HG02943 (cell line): ENCODE data around the gene PDZD4.

Source experiments
- ATAC-seq: cut with Tn5 transposase; IDR thresholded peaks from one replicate; pipeline ENCODE4 v1.9.1; 2021; ENCODE audit warnings: mild to moderate bottlenecking, low read depth, moderate library complexity; ENCODE audit not compliant: unreplicated experiment

Gene PDZD4

GRCh38 chrX:153763989-153764755 is 66.2 kb downstream of the PDZD4 start, which contains the start of gene PLXNB3:
PLXNB3 (plus strand) TSS chrX:153764249; CDS start chrX:153765536, 1,287 bp downstream.
- no peak for ATAC-seq

- ATAC-seq, result no peak
Measured at GRCh38 chrX:153763298-153763932, 66.9 kb downstream of the PDZD4 start.

GRCh38 chrX:153762626-153763173 is 67.6 kb downstream of the PDZD4 start:
- no peak for ATAC-seq

- ATAC-seq, result no peak
Measured at GRCh38 chrX:153761863-153762262, 68.5 kb downstream of the PDZD4 start.

- ATAC-seq, result no peak
Measured at GRCh38 chrX:153755136-153755535, 75.2 kb downstream of the PDZD4 start.
